ENCODE results near the gene TMPRSS9. TPM values are rescaled to one million over a fixed set of nuclear protein-coding genes. Genes with fewer than 3 reads are reported as not detected.

TMPRSS9 gene
- total RNA-seq, 1 experiment from 2014 or later, result 0.57 TPM

DNA sequence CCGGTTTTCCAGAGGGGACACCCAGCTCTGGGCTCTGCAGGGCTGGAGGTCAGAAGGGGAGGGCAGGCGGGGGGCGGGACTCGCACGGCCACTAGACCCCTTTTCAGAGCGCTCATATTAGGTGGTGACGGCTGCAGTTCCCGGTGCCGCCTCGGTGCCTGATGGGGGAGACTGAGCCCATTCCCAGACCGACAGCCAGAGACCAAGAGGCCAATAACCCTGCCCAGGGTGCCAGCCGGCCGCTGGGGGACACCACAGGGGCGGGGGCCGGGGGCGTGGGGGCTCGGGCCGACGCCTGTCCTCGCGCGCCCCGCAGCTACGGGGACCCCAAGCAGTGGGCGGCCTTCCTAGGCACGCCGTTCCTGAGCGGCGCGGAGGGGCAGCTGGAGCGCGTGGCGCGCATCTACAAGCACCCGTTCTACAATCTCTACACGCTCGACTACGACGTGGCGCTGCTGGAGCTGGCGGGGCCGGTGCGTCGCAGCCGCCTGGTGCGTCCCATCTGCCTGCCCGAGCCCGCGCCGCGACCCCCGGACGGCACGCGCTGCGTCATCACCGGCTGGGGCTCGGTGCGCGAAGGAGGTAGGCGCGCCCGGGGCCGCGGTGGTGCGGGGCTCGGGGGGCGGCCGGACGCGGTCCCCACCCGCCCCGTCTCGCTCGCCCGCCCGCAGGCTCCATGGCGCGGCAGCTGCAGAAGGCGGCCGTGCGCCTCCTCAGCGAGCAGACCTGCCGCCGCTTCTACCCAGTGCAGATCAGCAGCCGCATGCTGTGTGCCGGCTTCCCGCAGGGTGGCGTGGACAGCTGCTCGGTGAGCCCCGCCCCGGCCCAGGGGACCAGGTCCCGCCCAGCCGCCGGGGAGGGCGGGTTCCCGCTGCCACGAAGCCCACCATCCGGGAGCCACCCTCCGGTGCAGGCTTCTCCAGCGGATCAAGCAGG lies 64.9 kb downstream of the TMPRSS9 start (continued):
- TF ChIP-seq ZSCAN18 (CRISPR knock-in tag; IDR thresholded peaks at IDR 0.05) (no peak), ELF4 (CRISPR knock-in tag; IDR thresholded peaks at IDR 0.05; ENCODE audit: low read depth) (no peak)
- TF ChIP-seq, protein P1, sequence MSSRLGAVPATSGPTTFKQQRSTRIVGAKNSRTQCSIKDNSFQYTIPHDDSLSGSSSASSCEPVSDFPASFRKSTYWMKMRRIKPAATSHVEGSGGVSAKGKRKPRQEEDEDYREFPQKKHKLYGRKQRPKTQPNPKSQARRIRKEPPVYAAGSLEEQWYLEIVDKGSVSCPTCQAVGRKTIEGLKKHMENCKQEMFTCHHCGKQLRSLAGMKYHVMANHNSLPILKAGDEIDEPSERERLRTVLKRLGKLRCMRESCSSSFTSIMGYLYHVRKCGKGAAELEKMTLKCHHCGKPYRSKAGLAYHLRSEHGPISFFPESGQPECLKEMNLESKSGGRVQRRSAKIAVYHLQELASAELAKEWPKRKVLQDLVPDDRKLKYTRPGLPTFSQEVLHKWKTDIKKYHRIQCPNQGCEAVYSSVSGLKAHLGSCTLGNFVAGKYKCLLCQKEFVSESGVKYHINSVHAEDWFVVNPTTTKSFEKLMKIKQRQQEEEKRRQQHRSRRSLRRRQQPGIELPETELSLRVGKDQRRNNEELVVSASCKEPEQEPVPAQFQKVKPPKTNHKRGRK (CRISPR knock-in tag; IDR thresholded peaks at IDR 0.05; ENCODE audit: borderline replicate concordance), result no peak

DNA sequence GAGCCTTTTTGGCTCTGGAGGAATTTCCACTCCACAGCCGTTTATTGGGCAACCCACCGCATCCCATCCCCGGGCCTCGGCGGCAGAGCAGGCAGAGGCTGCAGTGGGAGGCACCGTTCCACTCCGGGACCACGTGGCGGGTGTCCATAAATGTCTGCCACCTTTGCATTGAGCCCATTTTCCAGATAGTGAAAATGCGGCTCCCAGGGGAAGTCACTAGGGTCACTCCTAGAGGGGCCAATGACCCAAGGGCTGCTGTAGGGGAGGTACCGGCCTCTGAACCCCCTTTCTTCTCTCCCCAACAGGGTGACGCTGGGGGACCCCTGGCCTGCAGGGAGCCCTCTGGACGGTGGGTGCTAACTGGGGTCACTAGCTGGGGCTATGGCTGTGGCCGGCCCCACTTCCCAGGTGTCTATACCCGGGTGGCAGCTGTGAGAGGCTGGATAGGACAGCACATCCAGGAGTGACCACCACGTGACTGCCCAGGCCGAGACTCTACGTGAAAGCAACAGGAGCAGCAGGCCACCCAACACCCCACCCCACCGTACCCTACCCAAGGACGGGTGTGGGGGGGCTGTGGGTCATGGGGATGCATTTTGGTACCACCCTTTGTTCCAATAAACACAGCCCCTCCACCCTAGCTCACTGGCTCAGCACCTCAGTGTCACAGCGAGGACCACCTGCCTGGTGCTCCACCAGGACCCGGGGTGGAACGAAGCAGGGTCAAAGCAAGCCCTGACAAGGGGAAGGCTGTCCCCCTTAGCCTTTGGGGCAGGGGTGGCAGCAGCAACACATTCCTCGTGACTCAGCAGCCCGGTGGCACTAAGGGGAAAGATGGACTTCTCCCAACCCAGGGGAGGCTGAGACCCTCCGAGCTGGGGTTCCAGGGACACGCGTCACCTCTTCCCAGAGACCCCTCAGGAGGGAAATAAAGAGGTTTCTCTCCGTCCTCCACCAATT lies 65.8 kb downstream of the TMPRSS9 start:
- no peak for DNase-seq (ENCODE audit: low spot score)
- POLR2A ChIA-PET, result interaction anchor here (1.0 kb wide), 1 partner anchor 38 kb away, joined by 3 read pairs; no protein-coding TSS in a partner anchor
- H3K4me1 Mint-ChIP-seq, result peaks cover 27% of the 10 kb centered on the region

More for the DNA sequence above, 65.8 kb downstream of the TMPRSS9 start:
- H3K4me3 Mint-ChIP-seq, result peak overlapping the region; percentile 88
- CTCF ChIA-PET, result interaction anchor here (0.7 to 2.7 kb wide), 9 partner anchors 14 to 211 kb away, joined by 3 to 12 read pairs (median 3); no protein-coding TSS in a partner anchor
- peaks cover 4% of the 10 kb centered on the region; the same call in 1 of the 2 replicates for H3K36me3 Mint-ChIP-seq
- TF ChIP-seq ZBTB43 (CRISPR knock-in tag; IDR thresholded peaks at IDR 0.05) (no peak), GABPB1 (CRISPR knock-in tag; IDR thresholded peaks at IDR 0.05) (no peak), ZNF263 (CRISPR knock-in tag; IDR thresholded peaks at IDR 0.05; ENCODE audit: low read depth) (no peak), ATF1 (CRISPR knock-in tag; IDR thresholded peaks at IDR 0.05) (no peak), SMAD4 (CRISPR knock-in tag; IDR thresholded peaks at IDR 0.05) (no peak), EMX1 (CRISPR knock-in tag; IDR thresholded peaks at IDR 0.05) (no peak), GRHL2 (CRISPR knock-in tag; IDR thresholded peaks at IDR 0.05; ENCODE audit: insufficient replicate concordance, severe bottlenecking) (no peak), TEAD1 (CRISPR knock-in tag; IDR thresholded peaks at IDR 0.05) (no peak), USF2 (CRISPR knock-in tag; IDR thresholded peaks at IDR 0.05) (0 out of 2 replicates have a peak, but pooled peaks have one; percentile 3)
- TF ChIP-seq, protein P2, sequence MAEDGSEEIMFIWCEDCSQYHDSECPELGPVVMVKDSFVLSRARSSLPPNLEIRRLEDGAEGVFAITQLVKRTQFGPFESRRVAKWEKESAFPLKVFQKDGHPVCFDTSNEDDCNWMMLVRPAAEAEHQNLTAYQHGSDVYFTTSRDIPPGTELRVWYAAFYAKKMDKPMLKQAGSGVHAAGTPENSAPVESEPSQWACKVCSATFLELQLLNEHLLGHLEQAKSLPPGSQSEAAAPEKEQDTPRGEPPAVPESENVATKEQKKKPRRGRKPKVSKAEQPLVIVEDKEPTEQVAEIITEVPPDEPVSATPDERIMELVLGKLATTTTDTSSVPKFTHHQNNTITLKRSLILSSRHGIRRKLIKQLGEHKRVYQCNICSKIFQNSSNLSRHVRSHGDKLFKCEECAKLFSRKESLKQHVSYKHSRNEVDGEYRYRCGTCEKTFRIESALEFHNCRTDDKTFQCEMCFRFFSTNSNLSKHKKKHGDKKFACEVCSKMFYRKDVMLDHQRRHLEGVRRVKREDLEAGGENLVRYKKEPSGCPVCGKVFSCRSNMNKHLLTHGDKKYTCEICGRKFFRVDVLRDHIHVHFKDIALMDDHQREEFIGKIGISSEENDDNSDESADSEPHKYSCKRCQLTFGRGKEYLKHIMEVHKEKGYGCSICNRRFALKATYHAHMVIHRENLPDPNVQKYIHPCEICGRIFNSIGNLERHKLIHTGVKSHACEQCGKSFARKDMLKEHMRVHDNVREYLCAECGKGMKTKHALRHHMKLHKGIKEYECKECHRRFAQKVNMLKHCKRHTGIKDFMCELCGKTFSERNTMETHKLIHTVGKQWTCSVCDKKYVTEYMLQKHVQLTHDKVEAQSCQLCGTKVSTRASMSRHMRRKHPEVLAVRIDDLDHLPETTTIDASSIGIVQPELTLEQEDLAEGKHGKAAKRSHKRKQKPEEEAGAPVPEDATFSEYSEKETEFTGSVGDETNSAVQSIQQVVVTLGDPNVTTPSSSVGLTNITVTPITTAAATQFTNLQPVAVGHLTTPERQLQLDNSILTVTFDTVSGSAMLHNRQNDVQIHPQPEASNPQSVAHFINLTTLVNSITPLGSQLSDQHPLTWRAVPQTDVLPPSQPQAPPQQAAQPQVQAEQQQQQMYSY (CRISPR knock-in tag; IDR thresholded peaks at IDR 0.05), result no peak
- TF ChIP-seq, protein P3, sequence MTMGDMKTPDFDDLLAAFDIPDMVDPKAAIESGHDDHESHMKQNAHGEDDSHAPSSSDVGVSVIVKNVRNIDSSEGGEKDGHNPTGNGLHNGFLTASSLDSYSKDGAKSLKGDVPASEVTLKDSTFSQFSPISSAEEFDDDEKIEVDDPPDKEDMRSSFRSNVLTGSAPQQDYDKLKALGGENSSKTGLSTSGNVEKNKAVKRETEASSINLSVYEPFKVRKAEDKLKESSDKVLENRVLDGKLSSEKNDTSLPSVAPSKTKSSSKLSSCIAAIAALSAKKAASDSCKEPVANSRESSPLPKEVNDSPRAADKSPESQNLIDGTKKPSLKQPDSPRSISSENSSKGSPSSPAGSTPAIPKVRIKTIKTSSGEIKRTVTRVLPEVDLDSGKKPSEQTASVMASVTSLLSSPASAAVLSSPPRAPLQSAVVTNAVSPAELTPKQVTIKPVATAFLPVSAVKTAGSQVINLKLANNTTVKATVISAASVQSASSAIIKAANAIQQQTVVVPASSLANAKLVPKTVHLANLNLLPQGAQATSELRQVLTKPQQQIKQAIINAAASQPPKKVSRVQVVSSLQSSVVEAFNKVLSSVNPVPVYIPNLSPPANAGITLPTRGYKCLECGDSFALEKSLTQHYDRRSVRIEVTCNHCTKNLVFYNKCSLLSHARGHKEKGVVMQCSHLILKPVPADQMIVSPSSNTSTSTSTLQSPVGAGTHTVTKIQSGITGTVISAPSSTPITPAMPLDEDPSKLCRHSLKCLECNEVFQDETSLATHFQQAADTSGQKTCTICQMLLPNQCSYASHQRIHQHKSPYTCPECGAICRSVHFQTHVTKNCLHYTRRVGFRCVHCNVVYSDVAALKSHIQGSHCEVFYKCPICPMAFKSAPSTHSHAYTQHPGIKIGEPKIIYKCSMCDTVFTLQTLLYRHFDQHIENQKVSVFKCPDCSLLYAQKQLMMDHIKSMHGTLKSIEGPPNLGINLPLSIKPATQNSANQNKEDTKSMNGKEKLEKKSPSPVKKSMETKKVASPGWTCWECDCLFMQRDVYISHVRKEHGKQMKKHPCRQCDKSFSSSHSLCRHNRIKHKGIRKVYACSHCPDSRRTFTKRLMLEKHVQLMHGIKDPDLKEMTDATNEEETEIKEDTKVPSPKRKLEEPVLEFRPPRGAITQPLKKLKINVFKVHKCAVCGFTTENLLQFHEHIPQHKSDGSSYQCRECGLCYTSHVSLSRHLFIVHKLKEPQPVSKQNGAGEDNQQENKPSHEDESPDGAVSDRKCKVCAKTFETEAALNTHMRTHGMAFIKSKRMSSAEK (CRISPR knock-in tag; IDR thresholded peaks at IDR 0.05; ENCODE audit: borderline replicate concordance), result no peak
- TF ChIP-seq, protein P4, sequence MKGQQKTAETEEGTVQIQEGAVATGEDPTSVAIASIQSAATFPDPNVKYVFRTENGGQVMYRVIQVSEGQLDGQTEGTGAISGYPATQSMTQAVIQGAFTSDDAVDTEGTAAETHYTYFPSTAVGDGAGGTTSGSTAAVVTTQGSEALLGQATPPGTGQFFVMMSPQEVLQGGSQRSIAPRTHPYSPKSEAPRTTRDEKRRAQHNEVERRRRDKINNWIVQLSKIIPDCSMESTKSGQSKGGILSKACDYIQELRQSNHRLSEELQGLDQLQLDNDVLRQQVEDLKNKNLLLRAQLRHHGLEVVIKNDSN (CRISPR knock-in tag; IDR thresholded peaks at IDR 0.05), result peak; percentile 42; the same call in 1 of the 2 replicates
- peak overlapping the region; percentile 69; the same call in 1 of the 2 replicates for H3K27ac Mint-ChIP-seq
- H3K27me3 Mint-ChIP-seq (ENCODE audit: low read depth), result no peaks in the 10 kb centered on the region
- H3K9me3 Mint-ChIP-seq, result no peaks in the 10 kb centered on the region
- no peak for ATAC-seq

All from WTC11 (cell line).